IMR-90 (cell line): ENCODE measurements around the gene PPP1R9B. TPM values are rescaled to one million over a fixed set of nuclear protein-coding genes. Genes with fewer than 3 reads are reported as not detected.

Experiments
- ATAC-seq: fragments of 200-7000 bp; cut with Tn5 transposase; 2 replicates; pipeline ENCODE4 v1.9.1; 2020; ENCODE audit warnings: low read depth, mild to moderate bottlenecking, moderate library complexity
- BruUV-seq: library from RNA; stranded (reverse); fragments of 400-500 nt; replicated peaks from 2 replicates; lab custom pipeline; 2021; lab: Mats Ljungman, UMichigan
- CTCF ChIA-PET: fragments of 300-600 bp; formaldehyde crosslinking; extraction: SDS; loops from one replicate; lab custom pipeline; 2021; ENCODE audit warnings: antibody characterized with exemption; lab: Yijun Ruan, JAX
- POLR2A ChIA-PET: fragments of 300-600 bp; sonication (Branson Sonifier 250); formaldehyde crosslinking; loops from one replicate; lab custom pipeline; 2022; ENCODE audit warnings: antibody characterized with exemption; ENCODE audit not compliant: unreplicated experiment; lab: Charles Lee
- DNase-seq: peaks from one replicate; pipeline ENCODE4 v3.0.0; 2013
- H2AFZ ChIP-seq: replicated peaks from 2 replicates; pipeline ENCODE3; 2013; ENCODE audit warnings: low read length, mild to moderate bottlenecking; ENCODE audit not compliant: poor library complexity
- H2AK5ac ChIP-seq: 2 replicates; pipeline ENCODE4 v1.6.1; 2013; ENCODE audit warnings: low read depth, low read length, inconsistent platforms
- H2AK9ac ChIP-seq: replicated peaks from 2 replicates; pipeline ENCODE3; 2013; ENCODE audit warnings: mild to moderate bottlenecking, low read depth, low read length, moderate library complexity; ENCODE audit not compliant: poor library complexity
- H2BK120ac ChIP-seq: 2 replicates; pipeline ENCODE4 v1.6.1; 2013; ENCODE audit warnings: low read depth, low read length, inconsistent platforms
- H2BK15ac ChIP-seq: 3 replicates; pipeline ENCODE4 v1.6.1; 2013; ENCODE audit warnings: low read depth, low read length, inconsistent platforms
- H2BK20ac ChIP-seq: 2 replicates; pipeline ENCODE4 v1.6.1; 2013; ENCODE audit warnings: low read depth, mild to moderate bottlenecking, inconsistent platforms, low read length, moderate library complexity
- H2BK5ac ChIP-seq: 2 replicates; pipeline ENCODE4 v1.6.1; 2013; ENCODE audit warnings: mild to moderate bottlenecking, low read depth, low read length, inconsistent platforms; ENCODE audit not compliant: poor library complexity, severe bottlenecking
- H3K14ac ChIP-seq: replicated peaks from 2 replicates; pipeline ENCODE4 v1.6.1; 2013; ENCODE audit warnings: low read depth, low read length, inconsistent platforms
- H3K18ac ChIP-seq: 2 replicates; pipeline ENCODE4 v1.6.1; 2013; ENCODE audit warnings: low read depth, low read length, control low read depth
- H3K23ac ChIP-seq: 2 replicates; pipeline ENCODE4 v1.6.1; 2013; ENCODE audit warnings: low read depth, low read length, inconsistent platforms
- H3K27ac ChIP-seq: 2 replicates; pipeline ENCODE4 v1.5.1; 2013; ENCODE audit warnings: mild to moderate bottlenecking, control low read depth, low read length; ENCODE audit not compliant: insufficient read depth
- H3K27me3 ChIP-seq: 2 replicates; pipeline ENCODE4 v1.6.1; 2013; ENCODE audit warnings: low read length; ENCODE audit not compliant: control insufficient read depth, insufficient read depth
- H3K36me3 ChIP-seq: 2 replicates; pipeline ENCODE4 v1.6.1; 2013; ENCODE audit warnings: low read length, mixed read lengths; ENCODE audit not compliant: control insufficient read depth, insufficient read depth
- H3K4ac ChIP-seq: 2 replicates; pipeline ENCODE4 v1.6.1; 2013; ENCODE audit warnings: low read depth, low read length, inconsistent platforms
- H3K4me1 ChIP-seq: 2 replicates; pipeline ENCODE4 v1.6.1; 2013; ENCODE audit warnings: low read length, mixed read lengths; ENCODE audit not compliant: control insufficient read depth, insufficient read depth
- H3K4me2 ChIP-seq: 2 replicates; pipeline ENCODE4 v1.6.1; 2013; ENCODE audit warnings: low read depth, mild to moderate bottlenecking, control low read depth, low read length, moderate library complexity
- H3K4me3 ChIP-seq: 2 replicates; pipeline ENCODE4 v1.5.1; 2013; ENCODE audit warnings: low read depth, mild to moderate bottlenecking, control low read depth, low read length, moderate library complexity; ENCODE audit not compliant: insufficient read depth
- H3K56ac ChIP-seq: 2 replicates; pipeline ENCODE4 v1.6.1; 2013; ENCODE audit warnings: low read length, inconsistent platforms; ENCODE audit not compliant: insufficient read depth; ENCODE audit errors: extremely low read depth
- H3K79me1 ChIP-seq, 2 experiments: 2 replicates each; pipeline ENCODE4 v1.6.1; 2013; ENCODE audit warnings: low read length in 2 of 2, inconsistent platforms in 1 of 2, low read depth in 1 of 2
- H3K9ac ChIP-seq: 2 replicates; pipeline ENCODE4 v1.6.1; 2013; ENCODE audit warnings: low read depth, low read length, control low read depth
- H3K9me1 ChIP-seq: 2 replicates; pipeline ENCODE4 v1.6.1; 2013; ENCODE audit warnings: low read length, inconsistent platforms; ENCODE audit not compliant: insufficient read depth
- H3K9me3 ChIP-seq: 2 replicates; pipeline ENCODE4 v1.6.1; 2013; ENCODE audit warnings: low read length; ENCODE audit not compliant: control insufficient read depth, insufficient read depth
- H4K20me1 ChIP-seq: 2 replicates; pipeline ENCODE4 v1.6.1; 2013; ENCODE audit warnings: low read length, inconsistent platforms; ENCODE audit not compliant: insufficient read depth
- H4K5ac ChIP-seq: 2 replicates; pipeline ENCODE4 v1.6.1; 2013; ENCODE audit warnings: mild to moderate bottlenecking, low read depth, low read length, control low read depth
- H4K8ac ChIP-seq, 2 experiments: 2 replicates each; pipeline ENCODE4 v1.6.1; 2013; ENCODE audit warnings: low read depth in 2 of 2, low read length in 2 of 2, control low read depth in 1 of 2, inconsistent platforms in 1 of 2
- H4K91ac ChIP-seq: 2 replicates; pipeline ENCODE4 v1.6.1; 2013; ENCODE audit warnings: low read depth, low read length, inconsistent platforms; ENCODE audit not compliant: insufficient read depth
- BHLHE40 ChIP-seq: fragments of 150-350 bp; IDR thresholded peaks from 2 replicates; pipeline ENCODE4 v1.6.1; 2016; ENCODE audit warnings: mild to moderate bottlenecking, low read depth, low read length
- CEBPB ChIP-seq: IDR thresholded peaks from 2 replicates; pipeline ENCODE4 v1.6.1; 2012; ENCODE audit warnings: low read depth, low read length, improper control_type of control experiment
- CHD1 ChIP-seq: IDR thresholded peaks from 2 replicates; pipeline ENCODE4 v1.6.1; 2012; ENCODE audit warnings: low read depth, low read length, improper control_type of control experiment
- MAFK ChIP-seq: IDR thresholded peaks from 2 replicates; pipeline ENCODE4 v1.6.1; 2012; ENCODE audit warnings: low read depth, low read length, improper control_type of control experiment
- MXI1 ChIP-seq: IDR thresholded peaks from 2 replicates; pipeline ENCODE4 v1.6.1; 2012; ENCODE audit warnings: low read depth, mild to moderate bottlenecking, low read length, moderate library complexity, borderline replicate concordance
- RAD21 ChIP-seq: IDR thresholded peaks from 2 replicates; pipeline ENCODE4 v1.6.1; 2012; ENCODE audit warnings: low read length, improper control_type of control experiment
- RCOR1 ChIP-seq: IDR thresholded peaks from 2 replicates; pipeline ENCODE4 v1.6.1; 2012; ENCODE audit warnings: mild to moderate bottlenecking, low read length, improper control_type of control experiment; ENCODE audit not compliant: insufficient replicate concordance
- WGBS, 2 experiments: methylation state at CpG; one replicate each; pipeline versions ENCODE4 v1.1.5 to v1.1.7; 2013; ENCODE audit warnings: missing lambda C conversion rate in 2 of 2; ENCODE audit not compliant: insufficient read length in 1 of 2; ENCODE audit errors: extremely low coverage in 2 of 2; 5-methylcytosine and 5-hydroxymethylcytosine counted together
- dilution Hi-C: fragments of 300-500 bp; cut with HindIII; formaldehyde crosslinking; loops from one replicate; pipeline ENCODE4 v1.14.3; 2018; ENCODE audit warnings: low sequenced_read_pairs; ENCODE audit not compliant: unreplicated experiment
- in situ Hi-C: fragments of 300-500 bp; cut with MboI; formaldehyde crosslinking; loops from 3 replicates; pipeline ENCODE4 v1.14.3; 2019; ENCODE audit warnings: low sequenced_read_pairs, inconsistent platforms, mixed read lengths
- intact Hi-C: fragments of 100-400 bp; cut with micrococcal nuclease; formaldehyde crosslinking; loops from 2 replicates; pipeline ENCODE4 v1.10.0; 2022
- polyA plus RNA-seq, 3 experiments: library from polyadenylated mRNA; depleted of rRNA; stranded (reverse); fragments of >200 nt; gene quantifications; 2 replicates each; pipeline ENCODE4 v1.2.3, GENCODE V29; 2012; ENCODE audit warnings: low replicate concordance in 1 of 3
- total RNA-seq: library from RNA; depleted of rRNA; stranded (reverse); fragments of >200 nt; gene quantifications from 2 replicates; pipeline ENCODE4 v1.2.3, GENCODE V29; 2012

Gene PPP1R9B
- total and polyA plus RNA-seq, 2 of the 4 experiments (the other 2 are of a cell fraction): 23.0 to 28.0 TPM

GRCh38 chr17:50161911-50162288, 11.4 kb upstream of the PPP1R9B start:
- Histone ChIP-seq H2BK5ac (no peak overlapping the region), H3K18ac (peak overlapping the region; percentile 15; the same call in 1 of the 2 replicates), H3K36me3 (no peaks in the 10 kb centered on the region), H2AFZ (peak overlapping the region; percentile 100), H4K91ac (peak overlapping the region; percentile 80; the same call in 1 of the 2 replicates), H2AK9ac (peak overlapping the region; percentile 70), H2AK5ac (peak overlapping the region; percentile 33; the same call in 1 of the 2 replicates), H3K4ac (peak overlapping the region; percentile 85), H4K20me1 (no peaks in the 10 kb centered on the region), H2BK15ac (peak overlapping the region; percentile 79; the same call in 1 of the 3 replicates), H3K56ac (no peak overlapping the region), H4K8ac (peak overlapping the region in 1 of 2 experiments; percentile 90; a peak in 2 of 4 replicates), H3K79me1 (peaks cover 0 to 5% of the 10 kb centered on the region in 2 experiments; a peak in 1 of 4 replicates), H3K9me1 (no peaks in the 10 kb centered on the region), H3K4me3 (peak overlapping the region; percentile 10; the same call in 1 of the 2 replicates), H3K27ac (no peak overlapping the region), H3K4me1 (peaks cover 5% of the 10 kb centered on the region; the same call in 1 of the 2 replicates), H2BK120ac (peak overlapping the region; percentile 90), H4K5ac (peak overlapping the region; percentile 37; the same call in 1 of the 2 replicates), H3K4me2 (peak overlapping the region; percentile 83), H3K9ac (peak overlapping the region; percentile 34; the same call in 1 of the 2 replicates), H3K23ac (peak overlapping the region; percentile 89; the same call in 1 of the 2 replicates), H2BK20ac (peak overlapping the region; percentile 90; the same call in 1 of the 2 replicates), H3K9me3 (no peaks in the 10 kb centered on the region), H3K14ac (peak overlapping the region; percentile 91), H3K27me3 (no peaks in the 10 kb centered on the region)
- CTCF ChIA-PET: interaction anchor here (0.9 to 2.2 kb wide), 12 partner anchors 10 to 132 kb away, joined by 3 to 12 read pairs (median 4); no protein-coding TSS in a partner anchor
- POLR2A ChIA-PET: interaction anchor here (1.0 to 1.4 kb wide), 2 partner anchors 42 to 48 kb away, joined by 3 read pairs; no protein-coding TSS in a partner anchor
- no peak for DNase-seq
- WGBS, 2 experiments: 62% methylated on average over 9 of the region's 16 CpGs; no CpG with 5 or more reads in 1 of the 2 experiments
- no peak for TF ChIP-seq BHLHE40
- no peak for TF ChIP-seq RAD21
- no peak for TF ChIP-seq CHD1
- TF ChIP-seq MXI1: no peak
- TF ChIP-seq CEBPB: no peak
- no peak for TF ChIP-seq RCOR1
- TF ChIP-seq MAFK: no peak
- no TSS peak for BruUV-seq
- ATAC-seq: no peak
- dilution Hi-C loops: no loop called here
- intact Hi-C loops: loop anchor here (1.0 kb wide), 3 partner anchors 22 to 67 kb away; partner anchors contain the start of gene PDK2
- in situ Hi-C loops: no loop called here
